Parathyroid adenoma (tissue), 2 donors: ENCODE data around the gene LY6G6D.

ENCODE experiments used
- H2AFZ ChIP-seq: fragments of 300-600 bp; sonication (generic); one replicate; pipeline ENCODE4 v1.7.0; 2017; ENCODE audit warnings: antibody characterized with exemption, mild to moderate bottlenecking
- H3K27ac ChIP-seq: fragments of 300-600 bp; sonication (generic); one replicate; pipeline ENCODE4 v1.7.0; 2017
- H3K27me3 ChIP-seq: fragments of 300-600 bp; sonication (generic); one replicate; pipeline ENCODE4 v1.7.0; 2017; ENCODE audit warnings: low read length; ENCODE audit not compliant: control insufficient read depth, insufficient read depth
- H3K36me3 ChIP-seq: fragments of 300-600 bp; sonication (generic); one replicate; pipeline ENCODE4 v1.7.0; 2017; ENCODE audit warnings: low read length; ENCODE audit not compliant: control insufficient read depth, insufficient read depth
- H3K4me1 ChIP-seq: fragments of 300-600 bp; sonication (generic); one replicate; pipeline ENCODE4 v1.7.0; 2017; ENCODE audit warnings: control low read depth
- H3K4me2 ChIP-seq: fragments of 300-600 bp; sonication (generic); one replicate; pipeline ENCODE4 v1.7.0; 2017; ENCODE audit warnings: low read length
- H3K4me3 ChIP-seq: fragments of 300-600 bp; sonication (generic); one replicate; pipeline ENCODE4 v1.7.0; 2017; ENCODE audit warnings: low read depth, low read length
- H3K79me2 ChIP-seq: fragments of 300-600 bp; sonication (generic); one replicate; pipeline ENCODE4 v1.7.0; 2017; ENCODE audit warnings: control low read depth
- H3K9ac ChIP-seq: fragments of 300-600 bp; sonication (generic); one replicate; pipeline ENCODE4 v1.7.0; 2017; ENCODE audit warnings: mild to moderate bottlenecking
- H3K9me3 ChIP-seq: fragments of 300-600 bp; sonication (generic); one replicate; pipeline ENCODE4 v1.7.0; 2017; ENCODE audit warnings: low read length; ENCODE audit not compliant: control insufficient read depth
- CTCF ChIP-seq: fragments of 300-600 bp; sonication (generic); IDR thresholded peaks from one replicate; pipeline ENCODE4 v1.7.0; 2017; ENCODE audit warnings: antibody characterized with exemption, mild to moderate bottlenecking
- donor health status: primary hyperparathyroidism.

LY6G6D gene

GRCh38 chr6:31736021-31736767, 21.0 kb downstream of the LY6G6D start, which contains the start of gene CLIC1:
Gene CLIC1, minus strand, starts transcription at chr6:31736530. Its CDS starts 230 bp downstream, at chr6:31736300.
- H3K27me3 ChIP-seq: no peaks in the 10 kb centered on the region
- peaks cover 9% of the 10 kb centered on the region for H3K4me1 ChIP-seq
- peak within 1 kb of the TSS; percentile 84 for H3K27ac ChIP-seq
- no peaks in the 10 kb centered on the region for H3K79me2 ChIP-seq
- H3K36me3 ChIP-seq: no peaks in the 10 kb centered on the region
- TF ChIP-seq CTCF: no peak
- H3K9me3 ChIP-seq: no peaks in the 10 kb centered on the region
- peak within 1 kb of the TSS; percentile 95 for H3K4me2 ChIP-seq
- H2AFZ ChIP-seq: peak within 1 kb of the TSS; percentile 92
- H3K4me3 ChIP-seq: peak within 1 kb of the TSS; percentile 99
- H3K9ac ChIP-seq: peak within 1 kb of the TSS; percentile 74

- peak overlapping the region; percentile 99 for H3K4me3 ChIP-seq
- no peak overlapping the region for H3K9ac ChIP-seq
- H3K36me3 ChIP-seq: no peaks in the 10 kb centered on the region
- H3K9me3 ChIP-seq: no peaks in the 10 kb centered on the region
- H3K4me1 ChIP-seq: peaks cover 9% of the 10 kb centered on the region
- no peak for TF ChIP-seq CTCF
- peak overlapping the region; percentile 92 for H2AFZ ChIP-seq
- no peaks in the 10 kb centered on the region for H3K79me2 ChIP-seq
- no peaks in the 10 kb centered on the region for H3K27me3 ChIP-seq
- peak overlapping the region; percentile 84 for H3K27ac ChIP-seq
- peak overlapping the region; percentile 95 for H3K4me2 ChIP-seq
Observed at GRCh38 chr6:31736768-31737314, 21.7 kb downstream of the LY6G6D start.

GRCh38 chr6:31737315-31737990, 22.3 kb downstream of the LY6G6D start:
- Histone ChIP-seq H3K4me1 (peaks cover 9% of the 10 kb centered on the region), H3K4me3 (no peak overlapping the region)
- no peak for TF ChIP-seq CTCF

GRCh38 chr6:31737991-31738979, 23.1 kb downstream of the LY6G6D start:
- TF ChIP-seq CTCF: no peak
- no peaks in the 10 kb centered on the region for H3K9me3 ChIP-seq
- H3K27ac ChIP-seq: peak overlapping the region; percentile 54
- H3K4me1 ChIP-seq: peaks cover 9% of the 10 kb centered on the region
- peak overlapping the region; percentile 38 for H2AFZ ChIP-seq
- no peak overlapping the region for H3K9ac ChIP-seq
- no peaks in the 10 kb centered on the region for H3K79me2 ChIP-seq
- no peak overlapping the region for H3K4me3 ChIP-seq
- no peaks in the 10 kb centered on the region for H3K36me3 ChIP-seq
- H3K4me2 ChIP-seq: peak overlapping the region; percentile 8
- H3K27me3 ChIP-seq: no peaks in the 10 kb centered on the region

More at GRCh38 chr6:31737315-31737990, 22.3 kb downstream of the LY6G6D start:
- Histone ChIP-seq H3K4me2 (peak overlapping the region; percentile 8), H3K27ac (peak overlapping the region; percentile 84), H3K9me3 (no peaks in the 10 kb centered on the region), H2AFZ (peak overlapping the region; percentile 92), H3K79me2 (no peaks in the 10 kb centered on the region), H3K36me3 (no peaks in the 10 kb centered on the region), H3K27me3 (no peaks in the 10 kb centered on the region), H3K9ac (no peak overlapping the region)
